ENCODE results near the gene ARHGAP33. TPM values are rescaled to one million over a fixed set of nuclear protein-coding genes. Genes with fewer than 3 reads are reported as not detected.

Gene ARHGAP33
- total RNA-seq, 2 donors from 2014 or later: 6.0 to 25.0 TPM

GRCh38 chr19:35807633-35808032 is 32.3 kb downstream of the ARHGAP33 start:
- intact Hi-C loops (cut with DNase I): no loop called here
- Histone ChIP-seq H3K27me3 (no peaks in the 10 kb centered on the region), H3K4me3 (no peak overlapping the region), H3K36me3 (no peaks in the 10 kb centered on the region), H3K9me3 (no peaks in the 10 kb centered on the region), H3K9ac (ENCODE audit: low read depth in 2 of 2, low read length in 2 of 2) (no peak overlapping the region), H3K4me1 (no peaks in the 10 kb centered on the region), H3K27ac (no peak overlapping the region)
- no peak for TF ChIP-seq CTCF (IDR thresholded peaks at IDR 0.05)
- DNase-seq: no peak

DNA sequence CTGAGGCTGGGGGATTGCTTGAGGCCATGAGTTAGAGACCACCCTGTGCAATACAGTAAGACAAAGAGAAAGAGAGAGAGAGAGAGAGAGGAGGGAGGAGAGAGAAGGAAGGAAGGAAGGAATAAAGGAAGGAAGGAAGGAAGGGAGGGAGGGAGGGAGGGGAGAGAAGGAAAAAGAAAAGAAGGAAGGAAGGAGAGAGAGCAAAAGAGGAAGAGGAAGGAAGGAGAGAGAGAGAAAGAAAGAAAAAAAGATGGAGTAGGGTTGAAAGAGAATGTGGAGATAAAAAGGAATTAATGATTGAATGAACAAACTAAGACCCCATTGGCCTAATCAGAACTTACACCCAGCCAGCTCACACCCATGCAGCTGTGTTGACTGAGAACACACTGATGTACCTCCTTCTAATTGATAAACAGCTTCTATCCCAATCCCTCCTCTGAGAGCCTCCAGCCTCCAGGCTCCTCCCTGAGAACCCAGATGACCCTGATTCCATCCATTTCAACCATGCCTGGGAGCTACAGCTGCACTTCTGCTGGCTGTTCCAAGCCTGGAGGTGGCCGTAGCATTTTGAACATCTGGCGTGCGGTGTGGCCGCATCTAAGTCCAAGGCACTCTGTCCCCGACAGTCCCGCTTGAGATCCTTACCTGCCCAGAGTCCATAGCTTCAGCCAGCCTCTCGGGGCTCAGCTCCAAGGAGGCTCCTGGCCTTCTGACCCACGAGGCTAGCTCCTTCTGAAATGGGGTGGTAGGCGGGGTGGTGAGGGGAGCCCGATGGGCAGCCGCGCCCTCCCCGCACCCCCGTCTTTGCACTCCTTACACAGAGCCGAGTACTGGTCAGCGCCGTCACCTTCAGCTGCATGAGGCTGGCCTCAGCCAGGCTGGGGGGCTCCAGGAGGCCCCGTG is 36.2 kb downstream of the ARHGAP33 start:
- H3K9ac ChIP-seq (ENCODE audit: low read depth in 2 of 2, low read length in 2 of 2): no peak overlapping the region
- intact Hi-C loops (cut with DNase I): no loop called here
- no peak for TF ChIP-seq CTCF (IDR thresholded peaks at IDR 0.05)

DNA sequence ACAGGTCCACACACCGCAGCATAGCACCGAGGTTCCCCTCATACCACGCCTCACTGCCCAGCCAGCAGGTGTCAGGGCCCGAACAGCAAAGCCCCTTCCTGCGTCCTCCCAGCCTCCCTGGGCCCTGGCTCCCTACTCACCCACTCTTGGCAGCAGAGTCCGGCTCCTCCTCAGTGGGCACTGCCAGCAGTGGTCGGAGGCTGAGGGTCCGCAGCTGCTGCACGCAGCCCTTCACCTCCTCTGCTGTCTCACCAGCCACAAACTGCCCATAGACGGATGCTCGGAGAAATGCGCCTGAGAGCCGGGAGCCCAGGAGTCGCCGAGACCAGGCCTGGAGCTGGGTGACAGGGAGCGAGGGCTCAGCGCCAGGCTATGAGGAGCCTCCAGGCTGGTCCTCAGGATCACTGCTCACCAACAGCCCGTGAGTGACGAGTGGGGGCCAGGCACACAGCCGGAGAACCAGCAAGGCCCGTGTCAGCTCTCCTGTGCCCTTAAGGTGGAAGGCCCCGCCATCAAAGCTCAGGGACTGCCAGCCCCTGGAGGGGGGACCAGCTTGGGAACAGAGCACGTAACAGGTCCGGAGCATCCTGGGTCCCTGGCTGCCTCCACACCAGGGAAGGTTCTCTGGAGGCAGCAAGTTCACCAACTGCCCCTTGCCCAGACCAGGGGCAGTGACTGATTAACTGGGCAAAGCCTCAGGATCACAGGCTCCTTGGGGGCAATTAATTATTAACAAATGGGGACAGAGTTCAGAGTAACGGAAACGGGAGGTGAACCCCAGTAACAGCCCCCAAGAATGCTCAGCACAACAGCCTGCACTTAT is 37.1 kb downstream of the ARHGAP33 start, which contains the start of gene PRODH2:
Gene PRODH2 (minus strand): TSS at position 626 of the 823 bp plus-strand sequence. CDS start 40 bp downstream, at position 586.
- intact Hi-C loops (cut with DNase I): no loop called here
- H3K9ac ChIP-seq (ENCODE audit: low read depth in 2 of 2, low read length in 2 of 2): no peak within 1 kb of the TSS
- no peak for TF ChIP-seq CTCF (IDR thresholded peaks at IDR 0.05)
- no peaks in the 10 kb centered on the region for H3K36me3 ChIP-seq
- H3K4me3 ChIP-seq: no peak within 1 kb of the TSS
- H3K9me3 ChIP-seq: no peaks in the 10 kb centered on the region
- no peaks in the 10 kb centered on the region for H3K27me3 ChIP-seq
- no peak within 1 kb of the TSS for H3K27ac ChIP-seq
- H3K4me1 ChIP-seq: no peaks in the 10 kb centered on the region
- no peak for DNase-seq

More for the DNA sequence above, 36.2 kb downstream of the ARHGAP33 start:
- Histone ChIP-seq H3K27me3 (no peaks in the 10 kb centered on the region), H3K4me3 (no peak overlapping the region), H3K36me3 (no peaks in the 10 kb centered on the region), H3K9me3 (no peaks in the 10 kb centered on the region), H3K27ac (no peak overlapping the region), H3K4me1 (no peaks in the 10 kb centered on the region)
- DNase-seq: no peak

DNA sequence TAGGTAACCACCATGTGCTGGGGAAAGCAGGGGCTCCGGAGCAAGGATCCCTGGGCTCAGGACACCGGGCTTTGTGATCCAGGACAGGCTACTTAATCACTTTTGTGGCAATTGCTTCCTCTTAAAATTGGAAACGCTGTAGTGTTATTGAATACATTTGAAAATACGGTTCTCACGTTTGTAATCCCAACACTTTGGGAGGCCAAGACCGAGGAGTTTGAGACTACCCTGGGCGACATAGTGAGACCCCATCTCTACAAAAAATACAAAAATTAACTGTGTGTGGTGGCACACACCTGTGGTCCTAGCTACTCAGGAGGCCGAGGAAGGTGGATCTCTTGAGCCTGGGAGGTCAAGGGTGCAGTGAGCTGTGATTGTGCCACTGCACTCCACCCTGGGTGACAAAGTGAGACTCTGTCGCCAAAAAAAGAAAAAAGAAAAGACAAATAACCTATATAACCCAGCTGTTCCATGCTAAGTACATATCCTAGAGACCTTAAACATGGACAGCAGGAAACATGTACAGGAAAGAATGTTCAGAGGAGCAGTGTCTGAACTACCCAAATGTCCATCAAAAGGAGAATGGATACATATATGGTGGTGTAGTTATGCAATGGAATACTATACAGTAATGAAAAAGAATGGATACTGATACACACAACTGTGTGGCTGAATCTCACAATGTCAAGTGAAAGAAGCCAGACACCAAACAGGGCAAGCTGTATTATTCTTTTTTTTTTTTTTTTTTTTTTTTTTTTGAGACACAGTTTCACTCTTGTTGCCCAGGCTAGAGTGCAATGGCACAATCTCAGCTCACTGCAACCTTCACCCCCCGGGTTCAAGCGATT is 37.9 kb downstream of the ARHGAP33 start:
- Histone ChIP-seq H3K4me3 (no peak overlapping the region), H3K27me3 (no peaks in the 10 kb centered on the region), H3K36me3 (no peaks in the 10 kb centered on the region), H3K9me3 (no peaks in the 10 kb centered on the region), H3K9ac (ENCODE audit: low read depth in 2 of 2, low read length in 2 of 2) (no peak overlapping the region), H3K27ac (no peak overlapping the region), H3K4me1 (no peaks in the 10 kb centered on the region)
- TF ChIP-seq CTCF (IDR thresholded peaks at IDR 0.05): no peak
- intact Hi-C loops (cut with DNase I): no loop called here
- no peak for DNase-seq

DNA sequence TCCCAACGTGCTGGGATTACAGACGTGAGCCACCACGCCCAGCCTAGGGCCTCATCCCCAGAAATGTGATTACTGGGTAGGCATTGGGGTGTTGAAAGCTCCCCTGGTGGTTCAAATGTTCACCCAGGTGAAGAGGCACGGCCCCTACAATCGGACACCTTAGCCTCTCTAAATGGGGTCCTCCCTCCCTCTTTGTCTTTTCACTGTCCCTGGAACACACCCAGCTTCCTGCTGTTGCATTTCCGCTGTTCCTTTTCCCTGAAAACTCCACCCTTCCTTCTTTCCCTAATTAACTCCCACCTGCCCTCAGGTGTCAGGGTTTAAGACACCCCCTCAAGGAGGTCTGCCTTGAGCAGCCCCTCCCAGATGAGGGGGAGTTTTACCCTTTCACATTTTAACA is 40.9 kb downstream of the ARHGAP33 start:
- intact Hi-C loops (cut with DNase I): no loop called here
- Histone ChIP-seq H3K9me3 (no peaks in the 10 kb centered on the region), H3K9ac (ENCODE audit: low read depth in 2 of 2, low read length in 2 of 2) (no peak overlapping the region), H3K27ac (no peak overlapping the region), H3K36me3 (no peaks in the 10 kb centered on the region), H3K4me3 (no peak overlapping the region), H3K4me1 (no peaks in the 10 kb centered on the region), H3K27me3 (no peaks in the 10 kb centered on the region)
- no peak for TF ChIP-seq CTCF (IDR thresholded peaks at IDR 0.05)
- DNase-seq: no peak

All from colonic mucosa (tissue), 4 donors.